ENCODE data around the gene SKAP2.

DNA sequence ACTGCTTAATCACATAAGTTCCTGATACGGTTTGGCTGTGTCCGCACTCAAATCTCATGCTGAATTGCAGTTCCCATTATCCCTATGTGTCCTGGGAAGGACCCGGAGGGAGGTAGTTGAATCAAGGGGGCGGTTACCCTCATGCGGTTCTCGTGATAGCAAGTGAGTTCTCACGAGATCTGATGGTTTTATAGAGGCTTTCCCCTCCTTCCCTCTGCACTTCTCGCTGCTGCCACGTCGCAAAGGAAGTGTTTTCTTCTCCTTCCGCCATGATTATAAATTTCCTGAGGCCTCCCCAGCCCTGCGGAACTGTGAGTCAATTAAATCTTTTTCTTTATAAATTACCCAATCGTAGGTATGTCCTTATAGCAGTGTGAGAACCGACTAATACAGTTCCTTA, 226.2 kb downstream of the SKAP2 start:
- TF ChIP-seq REST (IDR thresholded peaks at IDR 0.05; ENCODE audit: insufficient read depth in 1 of 2, low read depth in 2 of 2, low read length in 1 of 2) (no peak), CTCF (IDR thresholded peaks at IDR 0.05) (no peak), SIN3A (IDR thresholded peaks at IDR 0.05; ENCODE audit: borderline replicate concordance, insufficient read depth, low read depth, low read length) (no peak), POLR2AphosphoS5 (IDR thresholded peaks at IDR 0.05; ENCODE audit: low read depth, low read length) (no peak), TCF7L2 (IDR thresholded peaks at IDR 0.05; ENCODE audit: low read depth, low read length) (no peak)

Data from Panc1 (cell line).